ENCODE results near the gene FAM241A.
"Not testable (repeated sequence)": the region's sequence is repeated elsewhere in the genome, so short reads cannot be mapped to it uniquely, and the experiment has no call there.

The FAM241A gene

GRCh38 chr4:112140536-112140935, 4.7 kb upstream of the FAM241A start:
- no peak for DNase-seq

GRCh38 chr4:112141366-112142138, 3.7 kb upstream of the FAM241A start:
- no peak for DNase-seq

GRCh38 chr4:112142182-112142581, 3.1 kb upstream of the FAM241A start:
- DNase-seq = no peak

GRCh38 chr4:112143781-112144180, 1.5 kb upstream of the FAM241A start:
- no peak for DNase-seq

GRCh38 chr4:112144546-112145325, 518 bp upstream of the FAM241A start:
- DNase-seq = no peak

- DNase-seq = peak; percentile 65
Observed at GRCh38 chr4:112145790-112146501, 692 bp downstream of the FAM241A start.

- no peak for DNase-seq
Observed at GRCh38 chr4:112146502-112146813, 1.2 kb downstream of the FAM241A start.

- DNase-seq = no peak
Observed at GRCh38 chr4:112147697-112148096, 2.4 kb downstream of the FAM241A start.

GRCh38 chr4:112150920-112151319, 5.7 kb downstream of the FAM241A start:
- DNase-seq = no peak

GRCh38 chr4:112152521-112152920, 7.3 kb downstream of the FAM241A start:
- no peak for DNase-seq

- peak; percentile 30 for DNase-seq
Observed at GRCh38 chr4:112153211-112153791, 8.0 kb downstream of the FAM241A start.

- no peak for DNase-seq
Observed at GRCh38 chr4:112156112-112156511, 10.9 kb downstream of the FAM241A start.

- no peak for DNase-seq
Observed at GRCh38 chr4:112156553-112156952, 11.3 kb downstream of the FAM241A start.

GRCh38 chr4:112163706-112164105, 18.5 kb downstream of the FAM241A start:
- not testable (repeated sequence) for DNase-seq

- DNase-seq = peak; percentile 47
Observed at GRCh38 chr4:112167794-112168193, 22.5 kb downstream of the FAM241A start.

- no peak for DNase-seq
Observed at GRCh38 chr4:112168719-112169500, 23.7 kb downstream of the FAM241A start.

- no peak for DNase-seq
Observed at GRCh38 chr4:112170451-112170993, 25.3 kb downstream of the FAM241A start.

GRCh38 chr4:112171051-112171763, 26.0 kb downstream of the FAM241A start:
- not testable (repeated sequence) for DNase-seq

GRCh38 chr4:112172180-112172579, 26.9 kb downstream of the FAM241A start:
- no peak for DNase-seq

- DNase-seq = no peak
Observed at GRCh38 chr4:112173593-112174558, 28.6 kb downstream of the FAM241A start.
